ENCODE data around the gene C12orf50. TPM values are rescaled to one million over a fixed set of nuclear protein-coding genes. Genes with fewer than 3 reads are reported as not detected.

C12orf50 gene
- total RNA-seq, 2 donors from 2014 or later = 0.05 TPM; not detected in 1

DNA sequence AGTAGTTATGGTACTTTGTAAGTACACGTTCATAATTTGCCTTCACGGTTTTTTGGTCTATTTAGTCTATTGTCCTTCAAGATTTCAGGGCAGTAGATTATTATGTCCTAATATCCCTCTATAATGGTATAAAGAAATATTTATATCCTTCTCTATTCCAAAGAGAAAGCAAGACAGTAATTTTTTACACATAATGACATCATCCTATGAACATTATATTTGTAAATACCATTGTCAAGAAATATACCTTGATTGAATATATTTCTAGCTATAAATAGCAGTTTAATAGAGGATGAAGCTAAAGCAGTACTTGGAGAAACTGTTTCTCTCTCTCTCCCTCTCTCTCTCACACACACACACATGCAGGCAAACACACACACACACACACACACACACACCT, 77.0 kb downstream of the C12orf50 start:
- TF ChIP-seq, protein P1, sequence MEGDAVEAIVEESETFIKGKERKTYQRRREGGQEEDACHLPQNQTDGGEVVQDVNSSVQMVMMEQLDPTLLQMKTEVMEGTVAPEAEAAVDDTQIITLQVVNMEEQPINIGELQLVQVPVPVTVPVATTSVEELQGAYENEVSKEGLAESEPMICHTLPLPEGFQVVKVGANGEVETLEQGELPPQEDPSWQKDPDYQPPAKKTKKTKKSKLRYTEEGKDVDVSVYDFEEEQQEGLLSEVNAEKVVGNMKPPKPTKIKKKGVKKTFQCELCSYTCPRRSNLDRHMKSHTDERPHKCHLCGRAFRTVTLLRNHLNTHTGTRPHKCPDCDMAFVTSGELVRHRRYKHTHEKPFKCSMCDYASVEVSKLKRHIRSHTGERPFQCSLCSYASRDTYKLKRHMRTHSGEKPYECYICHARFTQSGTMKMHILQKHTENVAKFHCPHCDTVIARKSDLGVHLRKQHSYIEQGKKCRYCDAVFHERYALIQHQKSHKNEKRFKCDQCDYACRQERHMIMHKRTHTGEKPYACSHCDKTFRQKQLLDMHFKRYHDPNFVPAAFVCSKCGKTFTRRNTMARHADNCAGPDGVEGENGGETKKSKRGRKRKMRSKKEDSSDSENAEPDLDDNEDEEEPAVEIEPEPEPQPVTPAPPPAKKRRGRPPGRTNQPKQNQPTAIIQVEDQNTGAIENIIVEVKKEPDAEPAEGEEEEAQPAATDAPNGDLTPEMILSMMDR (IDR thresholded peaks at IDR 0.05) = no peak
- H3K4me1 ChIP-seq = no peaks in the 10 kb centered on the region
- H3K36me3 ChIP-seq = no peaks in the 10 kb centered on the region
- no peak overlapping the region for H3K4me3 ChIP-seq
- H3K9ac ChIP-seq (ENCODE audit: low read depth in 2 of 2, low read length in 2 of 2) = no peak overlapping the region
- no peak for DNase-seq
- no peak overlapping the region for H3K27ac ChIP-seq
- H3K9me3 ChIP-seq = no peaks in the 10 kb centered on the region
- H3K27me3 ChIP-seq = no peaks in the 10 kb centered on the region
- intact Hi-C loops (cut with DNase I) = no loop called here

DNA sequence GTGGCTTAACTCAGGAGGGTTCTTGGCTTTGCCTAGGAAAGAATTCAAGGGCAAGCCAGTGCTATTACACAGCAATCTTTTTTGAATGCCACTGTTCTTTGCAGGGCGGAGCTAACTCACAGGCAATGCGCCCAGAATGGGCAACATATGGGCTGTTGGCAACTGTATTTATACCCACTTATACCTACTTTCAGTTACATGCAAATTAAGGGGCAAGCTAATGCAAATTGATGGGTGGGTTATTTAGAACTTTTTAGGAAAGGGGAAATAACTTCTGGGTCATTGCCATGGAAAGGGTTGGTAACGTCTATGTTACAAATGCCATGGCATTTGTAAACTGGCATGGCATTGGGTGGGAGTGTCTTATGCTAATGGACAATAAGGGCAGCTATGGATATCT, 85.4 kb downstream of the C12orf50 start:
- no peaks in the 10 kb centered on the region for H3K4me1 ChIP-seq
- H3K9me3 ChIP-seq = no peaks in the 10 kb centered on the region
- intact Hi-C loops (cut with DNase I) = no loop called here
- TF ChIP-seq, protein P1 (IDR thresholded peaks at IDR 0.05) = no peak
- H3K27ac ChIP-seq = no peak overlapping the region
- no peaks in the 10 kb centered on the region for H3K36me3 ChIP-seq
- DNase-seq = no peak
- H3K9ac ChIP-seq (ENCODE audit: low read depth in 2 of 2, low read length in 2 of 2) = no peak overlapping the region
- no peaks in the 10 kb centered on the region for H3K27me3 ChIP-seq
- no peak overlapping the region for H3K4me3 ChIP-seq

DNA sequence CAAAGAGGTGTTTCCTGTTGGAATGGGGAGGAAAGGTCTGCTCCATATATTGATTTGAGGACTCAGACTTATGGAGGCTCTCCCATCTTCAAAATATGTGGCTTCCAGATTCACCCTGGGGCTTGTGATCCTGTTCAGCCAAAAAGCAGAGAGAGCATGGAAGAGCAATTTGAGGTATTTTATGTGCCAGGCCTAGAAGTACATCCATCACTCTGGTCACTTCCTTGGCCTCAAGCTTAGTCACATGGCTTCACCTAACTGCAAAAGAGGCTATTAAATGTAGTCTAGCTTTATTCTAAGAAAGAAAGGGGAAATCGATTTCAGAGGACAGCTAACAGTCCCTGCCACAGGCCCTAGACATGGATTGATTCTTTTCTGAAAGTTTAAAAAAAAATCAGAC, 86.2 kb downstream of the C12orf50 start:
- H3K4me3 ChIP-seq = no peak overlapping the region
- TF ChIP-seq, protein P1 (IDR thresholded peaks at IDR 0.05) = no peak
- no peaks in the 10 kb centered on the region for H3K27me3 ChIP-seq
- H3K36me3 ChIP-seq = no peaks in the 10 kb centered on the region
- no peak overlapping the region for H3K9ac ChIP-seq (ENCODE audit: low read depth in 2 of 2, low read length in 2 of 2)
- H3K4me1 ChIP-seq = no peaks in the 10 kb centered on the region
- H3K27ac ChIP-seq = no peak overlapping the region
- intact Hi-C loops (cut with DNase I) = no loop called here
- no peak for DNase-seq
- H3K9me3 ChIP-seq = no peaks in the 10 kb centered on the region

DNA sequence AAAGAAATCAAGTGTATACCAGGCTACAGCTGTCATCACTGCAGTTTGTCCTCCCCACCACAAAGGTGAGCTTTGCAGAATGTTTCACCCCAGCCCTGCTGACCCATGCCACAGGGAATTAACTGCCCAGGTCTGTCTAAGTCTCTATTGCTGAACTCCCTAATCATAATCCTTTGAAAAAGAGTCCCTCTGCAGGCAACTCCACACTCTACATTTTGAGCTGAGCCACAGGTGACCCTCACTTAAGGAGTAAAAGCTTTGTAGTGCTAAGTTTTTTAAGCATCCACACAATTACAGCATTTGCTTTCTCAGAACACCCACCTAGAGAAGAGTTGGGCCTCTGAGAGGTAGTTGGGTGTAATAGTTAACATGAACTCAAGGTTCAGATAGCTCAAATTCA, 90.0 kb downstream of the C12orf50 start:
- TF ChIP-seq, protein P1 (IDR thresholded peaks at IDR 0.05) = no peak
- no peaks in the 10 kb centered on the region for H3K36me3 ChIP-seq
- no peaks in the 10 kb centered on the region for H3K9me3 ChIP-seq
- DNase-seq = no peak
- no peak overlapping the region for H3K9ac ChIP-seq (ENCODE audit: low read depth in 2 of 2, low read length in 2 of 2)
- H3K4me3 ChIP-seq = no peak overlapping the region
- H3K27me3 ChIP-seq = no peaks in the 10 kb centered on the region
- intact Hi-C loops (cut with DNase I) = no loop called here
- no peak overlapping the region for H3K27ac ChIP-seq
- no peaks in the 10 kb centered on the region for H3K4me1 ChIP-seq

DNA sequence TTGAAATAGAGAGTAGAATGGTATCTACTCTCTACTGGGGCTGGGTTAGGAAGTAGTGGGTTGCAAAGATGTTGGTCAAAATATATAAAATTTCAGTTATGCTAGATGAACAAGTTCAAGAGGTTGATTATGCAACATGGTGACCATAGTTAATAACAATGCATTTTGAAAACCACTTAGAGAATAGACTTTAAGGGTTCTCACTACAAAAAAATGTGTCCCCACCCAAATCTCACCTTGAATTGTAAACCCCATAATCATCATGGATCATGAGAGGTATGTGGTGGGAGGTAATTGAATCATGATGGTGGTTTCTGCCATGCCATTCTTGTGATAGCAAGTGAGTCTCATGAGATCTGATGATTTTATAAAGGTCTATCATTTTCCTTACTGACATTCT, 94.0 kb downstream of the C12orf50 start:
- TF ChIP-seq, protein P1 (IDR thresholded peaks at IDR 0.05) = no peak
- intact Hi-C loops (cut with DNase I) = no loop called here
- H3K36me3 ChIP-seq = no peaks in the 10 kb centered on the region

DNA sequence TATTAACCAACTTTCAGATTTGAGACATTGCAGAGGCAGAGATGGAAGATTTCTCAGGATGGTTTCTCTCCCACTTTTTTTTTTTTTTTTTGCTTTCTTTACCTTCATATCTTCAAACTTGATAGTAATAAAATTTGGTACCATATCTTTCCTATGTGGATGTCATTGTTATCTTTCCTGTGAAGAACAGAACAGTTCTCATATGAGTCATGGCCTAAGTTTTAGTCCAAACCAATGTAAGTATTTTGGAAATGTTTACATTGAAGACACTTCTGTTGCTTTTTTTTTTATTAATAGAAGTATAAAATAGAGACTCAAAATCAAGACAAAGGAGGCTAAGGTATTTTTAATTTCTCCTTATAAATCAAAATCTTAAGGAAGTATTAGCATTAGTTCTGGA, 95.2 kb downstream of the C12orf50 start:
- TF ChIP-seq, protein P1 (IDR thresholded peaks at IDR 0.05) = no peak
- H3K4me1 ChIP-seq = no peaks in the 10 kb centered on the region
- intact Hi-C loops (cut with DNase I) = no loop called here
- no peak overlapping the region for H3K9ac ChIP-seq (ENCODE audit: low read depth in 2 of 2, low read length in 2 of 2)
- no peaks in the 10 kb centered on the region for H3K27me3 ChIP-seq
- no peak overlapping the region for H3K4me3 ChIP-seq
- H3K36me3 ChIP-seq = no peaks in the 10 kb centered on the region
- no peak overlapping the region for H3K27ac ChIP-seq
- no peak for DNase-seq
- no peaks in the 10 kb centered on the region for H3K9me3 ChIP-seq

More for the DNA sequence above, 94.0 kb downstream of the C12orf50 start:
- no peaks in the 10 kb centered on the region for H3K9me3 ChIP-seq
- H3K27me3 ChIP-seq = no peaks in the 10 kb centered on the region
- no peaks in the 10 kb centered on the region for H3K4me1 ChIP-seq
- no peak overlapping the region for H3K9ac ChIP-seq (ENCODE audit: low read depth in 2 of 2, low read length in 2 of 2)
- no peak overlapping the region for H3K27ac ChIP-seq
- DNase-seq = no peak
- no peak overlapping the region for H3K4me3 ChIP-seq

Data from colonic mucosa (tissue), 4 donors.